Effector CD4-positive, alpha-beta T cell (primary cell): ENCODE results near the gene MRPS2.
"Not testable (repeated sequence)": the region's sequence is repeated elsewhere in the genome, so short reads cannot be mapped to it uniquely, and the experiment has no call there.

ENCODE experiments used
- DNase-seq: peaks from one replicate; pipeline ENCODE4 v3.0.0-alpha.2; 2020

MRPS2 gene

GRCh38 chr9:135534826-135535225 lies 34.3 kb downstream of the MRPS2 start:
- not testable (repeated sequence) for DNase-seq

DNA sequence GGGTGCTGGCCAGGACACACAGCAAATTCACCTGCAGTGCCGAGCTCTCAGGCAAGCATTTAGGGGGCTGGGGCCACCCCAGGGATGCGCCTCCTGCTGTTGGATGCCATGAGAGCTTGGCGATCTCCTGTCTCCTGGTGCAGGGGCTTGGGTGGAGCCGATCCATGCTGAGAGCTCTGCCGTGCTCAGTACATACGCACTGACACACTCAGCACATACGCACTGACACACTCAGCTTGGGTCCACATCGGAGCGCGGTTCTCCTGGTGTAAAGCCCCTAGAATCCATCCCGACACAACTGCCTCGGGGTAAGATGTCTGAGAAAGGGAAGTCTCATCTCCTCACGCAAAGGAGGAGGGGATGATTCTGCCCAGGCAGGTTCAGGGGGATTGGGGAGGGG lies 35.1 kb downstream of the MRPS2 start:
- not testable (repeated sequence) for DNase-seq

- no peak for DNase-seq
These were observed 35.7 kb downstream of the MRPS2 start for GRCh38 chr9:135536216-135536615.

- DNase-seq = not testable (repeated sequence)
These were observed 42.9 kb downstream of the MRPS2 start for GRCh38 chr9:135543262-135543894.

GRCh38 chr9:135544981-135545635 lies 44.6 kb downstream of the MRPS2 start:
- DNase-seq = no peak

DNA sequence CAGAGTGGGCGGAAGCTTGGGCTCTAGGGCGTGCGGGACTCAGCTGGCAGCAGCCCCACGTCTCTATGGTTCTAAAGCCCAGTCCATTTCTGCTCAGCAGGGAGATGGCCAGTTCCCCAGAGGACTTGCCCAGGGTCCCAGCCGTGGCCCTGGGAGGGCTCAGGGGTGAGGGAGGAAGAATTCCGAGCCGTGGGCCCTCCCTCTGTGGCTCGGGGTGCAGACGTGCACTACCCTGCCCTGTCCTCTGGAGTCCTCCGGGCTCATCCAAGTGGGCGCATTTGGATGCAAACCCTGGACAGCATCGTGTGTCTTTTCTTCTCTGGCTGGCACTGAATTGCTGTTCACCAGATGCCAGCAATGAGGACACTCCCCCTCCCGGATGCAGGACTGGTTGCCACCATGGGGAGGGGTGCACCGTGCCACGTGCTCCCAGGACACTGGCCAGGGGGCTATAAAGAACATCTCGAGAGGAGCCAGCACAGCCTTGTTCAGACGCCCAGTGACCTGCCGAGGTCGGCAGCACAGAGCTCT lies 45.2 kb downstream of the MRPS2 start, which contains the start of gene OBP2A:
OBP2A (plus strand) TSS at position 481 of the 531 bp plus-strand sequence. CDS start 55 bp downstream, outside the sequence.
- not testable (repeated sequence) for DNase-seq

- not testable (repeated sequence) for DNase-seq
These were observed 46.5 kb downstream of the MRPS2 start for GRCh38 chr9:135546792-135547617.

GRCh38 chr9:135547756-135548736 lies 47.6 kb downstream of the MRPS2 start:
- DNase-seq = no peak

- not testable (repeated sequence) for DNase-seq
These were observed 49.2 kb downstream of the MRPS2 start for GRCh38 chr9:135549478-135550343.

GRCh38 chr9:135550344-135550918 lies 49.9 kb downstream of the MRPS2 start:
- no peak for DNase-seq

DNA sequence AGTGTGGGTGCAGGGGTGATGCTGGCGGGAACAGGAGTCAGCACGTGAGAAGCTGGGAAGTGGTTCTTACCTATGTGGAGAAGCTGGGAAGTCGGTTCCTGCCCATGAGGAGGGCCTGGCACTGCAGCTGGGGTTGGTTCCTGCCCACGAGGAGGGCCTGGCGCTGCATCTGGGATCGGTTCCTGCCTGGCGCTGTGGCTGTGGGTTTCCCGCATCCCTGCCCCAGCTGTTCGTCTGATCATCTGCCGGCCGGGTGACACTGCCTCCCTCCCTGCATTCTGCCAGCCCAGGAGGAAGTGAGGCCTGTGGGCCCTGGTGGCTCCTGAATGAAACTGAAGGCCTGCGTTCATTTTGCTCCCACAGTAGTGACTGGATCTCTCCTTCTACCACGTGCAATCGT lies 50.5 kb downstream of the MRPS2 start:
- DNase-seq = no peak

DNA sequence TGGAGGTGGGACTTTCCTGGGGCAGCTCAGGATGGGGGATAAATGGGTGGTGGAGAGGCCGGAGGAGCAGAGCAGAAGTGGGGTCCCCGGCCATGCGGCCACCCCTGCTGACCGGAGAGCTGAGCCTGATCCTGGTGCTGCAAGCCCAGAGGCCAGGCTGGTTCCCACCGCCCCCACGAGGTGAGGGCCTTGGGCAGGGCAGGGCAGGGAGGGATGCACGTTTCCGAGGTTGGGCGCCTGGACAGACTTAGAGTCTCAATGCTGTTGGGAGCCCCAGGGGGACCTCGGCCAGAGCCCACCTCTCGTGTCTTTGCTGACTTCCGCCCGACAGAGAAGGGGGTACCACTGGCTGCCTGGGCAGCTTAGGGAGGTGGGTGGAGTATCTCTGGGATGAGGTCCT lies 51.0 kb downstream of the MRPS2 start:
- no peak for DNase-seq

DNA sequence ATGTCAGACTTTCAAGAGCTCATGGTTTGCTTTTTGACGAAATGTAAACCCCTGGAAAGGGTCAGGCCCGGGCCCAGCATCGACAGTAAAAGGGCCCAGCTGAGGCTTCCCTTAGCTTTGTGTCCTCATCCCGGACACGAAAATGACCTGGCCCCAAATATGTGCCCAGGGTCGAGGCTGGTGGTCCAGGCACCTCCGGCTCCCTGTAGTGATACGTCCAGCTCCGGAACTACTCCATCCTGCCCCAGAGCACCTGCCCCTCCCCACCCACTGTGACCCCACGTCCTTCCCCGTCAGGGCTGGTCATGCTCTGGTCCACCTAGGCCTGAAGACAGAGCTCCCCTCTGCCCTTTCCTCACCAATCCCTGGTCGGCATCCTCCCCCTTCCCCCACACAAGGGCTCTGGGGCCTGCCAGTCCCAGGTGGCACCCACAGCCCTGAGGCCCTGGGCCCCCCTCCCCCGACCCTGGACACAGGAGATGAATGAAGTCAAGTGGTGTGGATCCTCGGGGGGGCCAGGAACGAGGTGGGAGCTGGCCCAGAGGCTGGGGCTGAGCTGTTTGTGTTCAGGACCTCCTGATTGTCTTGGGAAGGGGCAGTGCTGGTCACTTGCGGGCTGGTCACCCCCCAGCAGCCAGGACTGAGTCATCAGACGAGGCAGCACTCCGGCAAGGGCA lies 51.7 kb downstream of the MRPS2 start:
- no peak for DNase-seq

DNA sequence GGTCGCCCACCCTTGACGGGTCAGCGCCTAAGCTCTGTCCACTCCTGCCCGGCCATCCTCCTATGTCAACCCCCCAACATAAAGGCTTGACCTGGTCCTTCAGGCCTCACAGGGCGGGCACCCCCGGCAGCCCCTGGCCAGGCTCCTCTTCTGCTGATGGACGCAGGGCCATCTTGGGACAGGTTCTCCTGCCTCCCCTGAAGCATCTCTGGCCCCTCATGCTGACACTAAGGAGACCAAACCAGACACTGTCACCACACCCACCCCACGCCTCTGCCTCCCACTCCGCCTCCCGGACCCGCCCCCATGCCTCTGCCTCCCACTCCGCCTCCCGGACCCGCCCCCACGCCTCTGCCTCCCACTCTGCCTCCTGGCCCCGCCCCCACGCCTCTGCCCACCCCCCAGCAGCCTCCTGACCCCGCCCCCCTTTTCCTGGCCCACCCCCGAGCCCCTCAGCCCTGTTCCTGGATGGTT lies 52.3 kb downstream of the MRPS2 start:
- DNase-seq = no peak
